Testis (tissue), 2 donors: ENCODE results near the gene ZNF613.

Experiments
- POLR2A ChIP-seq: fragments of 450-650 bp; IDR thresholded peaks from one replicate; pipeline ENCODE4 v1.6.1; 2017; ENCODE audit warnings: antibody characterized with exemption, mild to moderate bottlenecking, moderate library complexity
- TF ChIP-seq, protein P1 (sequence below), 3 experiments: fragments of 450-650 bp in 2 of 3; fragments of 200-600 bp in 1 of 3; sonication (generic) in 1 of 3; IDR thresholded peaks; one replicate each; pipeline ENCODE4 v1.5.1; 2016 to 2019; ENCODE audit warnings: antibody characterized with exemption in 3 of 3, mild to moderate bottlenecking in 2 of 3, moderate library complexity in 1 of 3

DNA sequence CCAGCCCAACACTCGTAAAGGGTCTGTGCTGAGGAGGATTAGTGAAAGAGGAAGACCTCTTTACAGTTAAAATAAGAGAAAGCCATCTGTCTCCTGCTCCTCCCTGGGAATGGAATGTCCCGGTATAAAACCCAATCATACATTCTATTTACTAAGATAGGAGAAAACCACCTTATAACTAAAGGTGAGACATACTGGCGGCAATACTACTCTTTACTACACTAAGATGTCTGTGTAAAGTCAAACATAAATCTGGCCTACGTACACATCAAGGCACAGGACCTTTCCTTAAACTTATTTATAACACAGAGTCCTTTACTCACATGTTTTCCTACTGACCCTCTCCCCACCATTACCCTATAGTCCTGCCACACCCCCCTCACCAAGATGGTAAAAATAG, 56.1 kb downstream of the ZNF613 start:
- TF ChIP-seq, protein P1, sequence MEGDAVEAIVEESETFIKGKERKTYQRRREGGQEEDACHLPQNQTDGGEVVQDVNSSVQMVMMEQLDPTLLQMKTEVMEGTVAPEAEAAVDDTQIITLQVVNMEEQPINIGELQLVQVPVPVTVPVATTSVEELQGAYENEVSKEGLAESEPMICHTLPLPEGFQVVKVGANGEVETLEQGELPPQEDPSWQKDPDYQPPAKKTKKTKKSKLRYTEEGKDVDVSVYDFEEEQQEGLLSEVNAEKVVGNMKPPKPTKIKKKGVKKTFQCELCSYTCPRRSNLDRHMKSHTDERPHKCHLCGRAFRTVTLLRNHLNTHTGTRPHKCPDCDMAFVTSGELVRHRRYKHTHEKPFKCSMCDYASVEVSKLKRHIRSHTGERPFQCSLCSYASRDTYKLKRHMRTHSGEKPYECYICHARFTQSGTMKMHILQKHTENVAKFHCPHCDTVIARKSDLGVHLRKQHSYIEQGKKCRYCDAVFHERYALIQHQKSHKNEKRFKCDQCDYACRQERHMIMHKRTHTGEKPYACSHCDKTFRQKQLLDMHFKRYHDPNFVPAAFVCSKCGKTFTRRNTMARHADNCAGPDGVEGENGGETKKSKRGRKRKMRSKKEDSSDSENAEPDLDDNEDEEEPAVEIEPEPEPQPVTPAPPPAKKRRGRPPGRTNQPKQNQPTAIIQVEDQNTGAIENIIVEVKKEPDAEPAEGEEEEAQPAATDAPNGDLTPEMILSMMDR (IDR thresholded peaks at IDR 0.05): no peak
- TF ChIP-seq POLR2A: no peak
